Measurements from ENCODE around the gene COL27A1. TPM values are rescaled to one million over a fixed set of nuclear protein-coding genes. Genes with fewer than 3 reads are reported as not detected.

COL27A1 gene
- total and polyA plus RNA-seq, 2 experiments from 2014 or later: 10.5 to 18.0 TPM

- no peak for DNase-seq (ENCODE audit: low spot score)
- Histone ChIP-seq H3K79me2 (replicated peaks; ENCODE audit: insufficient read depth) (no peaks in the 10 kb centered on the region), H3K27me3 (ENCODE audit: insufficient read depth) (no peaks in the 10 kb centered on the region), H3K4me3 (no peak overlapping the region), H4K20me1 (replicated peaks; ENCODE audit: insufficient read depth) (no peaks in the 10 kb centered on the region), H3K9me2 (ENCODE audit: insufficient read depth) (no peaks in the 10 kb centered on the region), H3K36me3 (ENCODE audit: insufficient read depth) (no peaks in the 10 kb centered on the region), H3F3A (replicated peaks; ENCODE audit: low read depth) (no peaks in the 10 kb centered on the region), H2AFZ (no peak overlapping the region), H3K4me2 (no peak overlapping the region), H3K27ac (ENCODE audit: low read depth) (no peak overlapping the region), H3K4me1 (ENCODE audit: insufficient read depth) (no peaks in the 10 kb centered on the region)
- no peak overlapping the region for H3K27ac Mint-ChIP-seq
- no peak for TF ChIP-seq POLR2AphosphoS5 (IDR thresholded peaks at IDR 0.05; ENCODE audit: low read depth)
- TF ChIP-seq JUNB (IDR thresholded peaks at IDR 0.05; ENCODE audit: unreplicated experiment): no peak
- no peak for TF ChIP-seq EZH2 (IDR thresholded peaks at IDR 0.05; ENCODE audit: low read depth, unreplicated experiment)
- no peak for TF ChIP-seq ETS1 (IDR thresholded peaks at IDR 0.05)
- no peak for TF ChIP-seq REST (IDR thresholded peaks at IDR 0.05; ENCODE audit: unreplicated experiment)
- TF ChIP-seq ZNF462 (CRISPR knock-in tag; IDR thresholded peaks at IDR 0.05): no peak
- TF ChIP-seq CREB1 (CRISPR knock-in tag; IDR thresholded peaks at IDR 0.05; ENCODE audit: low read depth): no peak
- TF ChIP-seq EZH2phosphoT487 (IDR thresholded peaks at IDR 0.05; ENCODE audit: unreplicated experiment): no peak
- no peak for TF ChIP-seq NANOG (IDR thresholded peaks at IDR 0.05; ENCODE audit: borderline replicate concordance)
- ATAC-seq: no peak
- no peak overlapping the region for H3K4me3 Mint-ChIP-seq
- H3K36me3 Mint-ChIP-seq (ENCODE audit: low read depth): peaks cover 3% of the 10 kb centered on the region; the same call in 1 of the 3 replicates
- peaks cover 11% of the 10 kb centered on the region for H3K27me3 Mint-ChIP-seq (ENCODE audit: insufficient read depth, low read depth, poor library complexity)
- H3K4me1 Mint-ChIP-seq: no peaks in the 10 kb centered on the region; the same call in 2 of the 3 replicates
- no peaks in the 10 kb centered on the region for H3K9me3 Mint-ChIP-seq
These were observed 57.5 kb downstream of the COL27A1 start for GRCh38 chr9:114212826-114213225.

Data from GM23338 (cell line).